ENCODE results near the gene RBM6. TPM values are rescaled to one million over a fixed set of nuclear protein-coding genes. Genes with fewer than 3 reads are reported as not detected.

Gene RBM6
- total RNA-seq, 1 experiment from 2014 or later, result 58.1 TPM

DNA sequence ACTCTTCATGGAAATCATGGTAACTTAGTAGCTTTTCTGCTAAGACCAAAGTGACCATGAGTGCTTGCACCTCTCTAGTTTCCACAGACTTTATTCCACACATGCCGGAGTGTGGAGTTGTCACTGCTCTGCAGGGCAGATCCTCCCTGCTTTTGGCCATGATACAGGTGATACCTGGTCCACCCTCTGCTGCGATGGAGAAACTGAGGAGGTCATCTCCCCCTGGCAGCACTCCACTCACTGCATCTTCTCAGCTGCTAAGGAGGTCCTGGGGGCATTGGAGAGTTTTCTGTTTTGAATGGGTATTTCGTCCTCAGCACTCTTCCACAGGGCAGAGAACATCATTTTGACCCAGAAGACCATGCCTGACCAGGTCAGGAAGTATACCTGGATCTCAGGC, 179.8 kb downstream of the RBM6 start:
- Histone ChIP-seq H3K36me3 (peaks cover 55% of the 10 kb centered on the region), H3K9me3 (replicated peaks) (no peaks in the 10 kb centered on the region), H3K27me3 (no peaks in the 10 kb centered on the region), H3K4me1 (peaks cover 3% of the 10 kb centered on the region; the same call in 1 of the 2 replicates), H3K27ac (no peak overlapping the region), H3K4me3 (no peak overlapping the region)
- DNase-seq, result no peak

DNA sequence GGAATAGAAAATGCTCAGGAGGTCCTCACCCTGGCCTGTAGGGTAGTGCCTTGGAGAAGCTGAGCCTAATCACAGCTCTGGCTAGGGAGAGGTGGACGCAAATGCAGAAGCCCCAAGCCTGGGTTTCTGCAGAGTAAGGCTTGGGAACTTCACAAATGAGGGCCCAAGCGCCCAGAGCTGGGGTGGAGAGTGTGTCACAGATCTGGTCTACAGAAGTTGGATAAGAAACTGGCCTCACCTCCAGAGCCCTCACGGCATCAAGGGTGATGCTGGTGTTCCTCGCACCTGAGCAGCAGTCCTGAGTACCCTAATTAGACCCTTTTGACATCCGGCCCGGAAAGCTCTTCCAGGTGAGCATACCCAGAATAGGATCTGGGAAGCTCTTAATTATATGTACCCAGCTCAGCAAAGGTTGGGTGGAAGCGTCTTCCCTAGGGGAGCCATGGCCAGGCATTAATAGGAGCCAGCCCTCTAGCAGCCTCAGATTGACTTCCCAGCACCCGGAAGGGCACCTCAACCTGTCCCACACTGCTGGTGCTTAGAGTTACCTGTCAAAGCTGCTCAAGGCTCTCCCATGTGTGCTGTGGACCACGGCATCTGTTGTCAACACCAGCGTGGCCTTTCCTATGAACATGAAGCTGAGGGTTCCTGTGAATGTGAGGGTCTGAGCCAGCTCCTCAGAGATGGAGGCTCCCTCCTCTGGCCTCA, 180.6 kb downstream of the RBM6 start:
- Histone ChIP-seq H3K4me3 (no peak overlapping the region), H3K9me3 (replicated peaks) (no peaks in the 10 kb centered on the region), H3K27me3 (no peaks in the 10 kb centered on the region), H3K27ac (no peak overlapping the region), H3K36me3 (peaks cover 47% of the 10 kb centered on the region), H3K4me1 (peaks cover 3% of the 10 kb centered on the region; the same call in 1 of the 2 replicates)
- no peak for DNase-seq

GRCh38 chr3:50121072-50122032, 181.4 kb downstream of the RBM6 start:
- H3K4me1 ChIP-seq, result peaks cover 3% of the 10 kb centered on the region; the same call in 1 of the 2 replicates
- no peaks in the 10 kb centered on the region for H3K9me3 ChIP-seq (replicated peaks)
- H3K27me3 ChIP-seq, result no peaks in the 10 kb centered on the region
- H3K4me3 ChIP-seq, result no peak overlapping the region
- H3K36me3 ChIP-seq, result peaks cover 39% of the 10 kb centered on the region
- no peak overlapping the region for H3K27ac ChIP-seq
- DNase-seq, result peak; percentile 77 to 90

DNA sequence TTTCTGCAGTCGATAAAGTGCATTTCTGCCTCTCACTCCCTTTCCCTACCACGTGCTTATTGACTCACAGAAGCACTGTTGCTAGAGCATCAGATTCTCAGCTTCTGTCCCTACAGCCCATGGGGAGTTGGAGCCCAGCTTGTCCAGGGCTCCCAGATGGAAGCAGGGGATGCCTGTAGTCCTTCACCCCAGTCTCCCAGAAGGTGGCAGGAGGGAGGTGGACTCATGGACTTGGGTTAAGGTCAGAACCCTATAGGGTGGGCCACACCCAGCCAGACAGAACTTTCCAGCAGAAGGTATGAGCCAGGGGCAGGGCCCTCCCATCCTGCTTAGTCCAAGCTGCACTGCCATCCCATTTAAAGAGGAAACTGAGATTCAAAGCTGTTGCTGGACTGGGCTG, 182.1 kb downstream of the RBM6 start:
- Histone ChIP-seq H3K27ac (no peak overlapping the region), H3K4me1 (peaks cover 7% of the 10 kb centered on the region; the same call in 1 of the 2 replicates), H3K27me3 (no peaks in the 10 kb centered on the region), H3K9me3 (replicated peaks) (no peaks in the 10 kb centered on the region), H3K36me3 (peaks cover 32% of the 10 kb centered on the region), H3K4me3 (no peak overlapping the region)
- no peak for DNase-seq

- H3K9me3 ChIP-seq (replicated peaks), result no peaks in the 10 kb centered on the region
- H3K4me1 ChIP-seq, result peaks cover 7% of the 10 kb centered on the region; the same call in 1 of the 2 replicates
- peaks cover 24% of the 10 kb centered on the region for H3K36me3 ChIP-seq
- H3K4me3 ChIP-seq, result no peak overlapping the region
- H3K27me3 ChIP-seq, result no peaks in the 10 kb centered on the region
- H3K27ac ChIP-seq, result no peak overlapping the region
- no peak for DNase-seq
Observed at GRCh38 chr3:50122661-50123391, 182.9 kb downstream of the RBM6 start.

GRCh38 chr3:50123394-50124051, 183.6 kb downstream of the RBM6 start:
- H3K4me1 ChIP-seq, result peaks cover 7% of the 10 kb centered on the region; the same call in 1 of the 2 replicates
- no peak for DNase-seq
- no peak overlapping the region for H3K27ac ChIP-seq
- H3K4me3 ChIP-seq, result no peak overlapping the region
- H3K9me3 ChIP-seq (replicated peaks), result no peaks in the 10 kb centered on the region
- H3K27me3 ChIP-seq, result no peaks in the 10 kb centered on the region
- H3K36me3 ChIP-seq, result peaks cover 17% of the 10 kb centered on the region

DNA sequence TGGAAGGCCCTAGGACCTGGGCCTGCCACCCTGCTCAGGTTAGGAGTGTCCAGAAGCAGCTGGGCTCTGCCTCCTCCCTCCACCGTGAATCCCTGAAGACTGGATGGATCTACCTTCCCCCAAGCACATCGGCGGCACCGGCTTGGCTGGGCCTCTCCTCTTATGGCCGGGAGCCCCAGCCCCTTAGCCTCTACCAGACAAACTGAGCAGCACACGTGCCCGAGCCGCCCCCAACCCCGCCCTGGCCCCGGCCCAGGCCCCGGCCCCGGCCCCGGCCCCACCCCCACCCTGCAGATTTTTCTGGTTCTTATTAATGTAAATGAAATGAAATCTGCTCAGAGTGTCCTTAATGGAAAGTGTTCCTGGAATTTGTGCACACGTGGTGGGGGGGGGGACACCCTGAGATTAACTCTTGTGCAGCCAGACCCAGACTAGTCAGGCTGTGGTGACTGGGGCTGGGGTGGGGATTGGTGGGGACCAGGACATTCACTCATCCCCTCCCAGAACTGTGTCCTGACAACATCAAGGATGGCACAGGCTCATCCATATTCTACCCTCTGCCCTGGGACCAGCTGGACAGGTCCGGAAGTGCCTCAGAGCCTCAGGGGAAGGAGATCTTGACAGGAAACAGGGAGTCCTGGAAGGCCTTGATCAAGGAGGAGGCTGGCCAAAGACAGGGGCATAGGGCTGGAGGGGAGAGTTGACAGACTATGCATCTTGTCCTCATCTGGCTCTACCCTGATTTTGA, 184.3 kb downstream of the RBM6 start:
- Histone ChIP-seq H3K9me3 (replicated peaks) (no peaks in the 10 kb centered on the region), H3K27me3 (no peaks in the 10 kb centered on the region), H3K27ac (no peak overlapping the region), H3K4me3 (no peak overlapping the region), H3K36me3 (peaks cover 12% of the 10 kb centered on the region), H3K4me1 (peaks cover 7% of the 10 kb centered on the region; the same call in 1 of the 2 replicates)
- no peak for DNase-seq

DNA sequence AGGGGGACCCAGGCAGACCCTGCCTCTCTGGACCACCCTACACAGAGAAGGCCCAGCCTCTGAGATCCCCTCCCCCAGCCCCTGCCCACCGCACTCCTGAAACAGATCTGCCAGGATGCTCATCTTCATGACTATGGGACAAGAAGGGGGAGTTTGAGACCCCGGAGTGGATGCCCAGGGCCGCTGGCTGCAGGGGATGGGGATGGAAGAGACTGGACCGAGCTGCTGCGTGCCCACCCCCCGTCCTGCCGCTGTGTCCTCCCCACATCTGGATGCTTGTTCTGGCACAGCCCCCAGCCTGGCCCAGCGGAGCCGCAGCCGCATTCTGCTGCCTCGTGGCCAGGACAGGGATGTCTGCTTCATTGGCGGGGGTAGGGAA, 184.8 kb downstream of the RBM6 start:
- Histone ChIP-seq H3K9me3 (replicated peaks) (no peaks in the 10 kb centered on the region), H3K27me3 (no peaks in the 10 kb centered on the region), H3K27ac (no peak overlapping the region), H3K4me1 (peaks cover 7% of the 10 kb centered on the region; the same call in 1 of the 2 replicates), H3K4me3 (no peak overlapping the region), H3K36me3 (peaks cover 11% of the 10 kb centered on the region)
- DNase-seq, result no peak

DNA sequence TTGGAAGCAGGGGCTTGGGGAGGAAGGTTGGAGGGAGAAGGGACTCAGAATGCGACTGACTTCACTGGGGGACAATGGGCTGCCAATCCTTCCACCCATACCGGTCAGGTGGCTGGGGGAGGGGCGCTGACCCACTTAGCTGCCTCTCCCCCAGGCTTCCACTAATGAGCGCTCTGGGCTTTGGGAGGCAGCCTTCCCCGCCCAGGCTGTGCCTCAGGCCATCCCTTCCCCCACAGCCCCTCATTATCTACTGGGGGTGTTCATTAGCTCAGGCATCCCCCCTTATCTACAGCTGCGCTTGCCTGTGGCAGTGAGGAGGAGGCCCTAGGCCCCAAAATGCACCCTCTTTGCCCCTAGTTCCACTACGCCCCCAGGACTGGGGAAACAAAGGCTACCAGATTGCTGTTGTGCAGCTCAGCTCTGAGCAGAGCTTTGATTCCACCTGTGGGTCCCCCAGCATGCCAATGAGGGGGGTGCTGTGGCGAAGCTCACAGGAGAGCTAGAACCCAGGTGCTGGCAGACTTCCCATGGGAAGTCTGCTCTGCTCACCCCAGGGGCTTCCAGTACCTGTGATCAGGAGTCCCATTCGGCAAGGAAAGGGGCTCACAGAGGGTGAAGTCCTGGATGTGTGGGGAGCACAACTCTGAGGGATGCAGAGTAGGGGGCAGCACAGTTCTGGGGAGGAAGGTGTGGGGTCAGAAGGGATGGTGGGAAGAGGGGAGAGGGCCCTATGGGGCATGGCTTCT, 185.8 kb downstream of the RBM6 start:
- DNase-seq, result no peak
- H3K4me1 ChIP-seq, result peaks cover 7% of the 10 kb centered on the region; the same call in 1 of the 2 replicates
- H3K27ac ChIP-seq, result no peak overlapping the region
- no peaks in the 10 kb centered on the region for H3K27me3 ChIP-seq
- H3K4me3 ChIP-seq, result no peak overlapping the region
- no peaks in the 10 kb centered on the region for H3K9me3 ChIP-seq (replicated peaks)
- H3K36me3 ChIP-seq, result peaks cover 1% of the 10 kb centered on the region

DNA sequence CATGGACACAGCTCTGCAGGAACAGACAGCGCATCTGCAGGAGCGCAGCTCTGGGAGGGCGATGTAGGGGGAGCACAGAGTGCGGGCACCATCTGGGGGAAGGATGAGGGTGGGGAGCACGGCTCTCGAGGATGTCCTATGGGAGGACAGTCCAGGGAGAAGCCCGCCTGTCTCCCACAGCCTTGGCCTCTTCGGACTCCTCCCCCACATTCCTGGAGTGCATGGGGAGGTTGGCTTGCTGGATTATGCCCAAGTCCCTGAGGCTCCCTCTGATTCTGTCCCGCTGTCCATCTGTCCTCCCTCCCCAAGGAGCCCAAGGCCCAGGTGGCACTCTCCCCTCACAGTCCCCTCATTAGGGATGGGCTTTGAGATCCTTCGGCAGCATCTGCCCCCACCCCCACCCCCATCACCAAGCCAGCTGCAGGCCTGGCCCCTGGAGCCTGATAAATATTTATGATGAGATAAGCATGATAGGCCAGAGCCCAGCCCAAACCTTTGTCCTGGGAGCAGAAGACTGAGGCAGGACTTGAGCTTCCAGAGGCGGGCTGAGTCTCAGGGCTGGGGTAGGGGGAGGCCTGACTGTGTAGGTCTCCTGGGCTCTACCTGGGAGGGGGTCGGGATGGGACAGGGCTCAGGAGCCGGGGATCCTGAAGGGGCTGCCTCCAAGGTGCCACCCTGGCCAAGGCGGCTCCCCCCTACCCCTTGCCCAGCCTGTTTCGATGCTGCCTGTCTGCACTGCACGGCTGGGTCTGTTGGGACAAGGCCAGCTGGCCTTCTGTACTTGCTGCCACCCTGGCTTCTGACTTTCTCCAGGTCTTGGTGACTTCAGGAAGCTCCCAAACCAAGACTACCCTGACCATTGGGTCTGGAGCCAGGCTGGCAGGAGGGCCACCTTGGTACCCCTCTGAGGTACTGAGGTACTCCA, 186.6 kb downstream of the RBM6 start:
- DNase-seq, result peak; percentile 36 to 43

More for the DNA sequence above, 186.6 kb downstream of the RBM6 start:
- no peaks in the 10 kb centered on the region for H3K27me3 ChIP-seq
- H3K27ac ChIP-seq, result no peak overlapping the region
- H3K4me3 ChIP-seq, result no peak overlapping the region
- no peaks in the 10 kb centered on the region for H3K9me3 ChIP-seq (replicated peaks)
- no peaks in the 10 kb centered on the region for H3K36me3 ChIP-seq
- H3K4me1 ChIP-seq, result peaks cover 4% of the 10 kb centered on the region; the same call in 1 of the 2 replicates

Data from SJCRH30 (cell line).